Fibroblast of villous mesenchyme (primary cell): ENCODE data around the gene EML1. TPM values are rescaled to one million over a fixed set of nuclear protein-coding genes. Genes with fewer than 3 reads are reported as not detected.
A peak's percentile ranks its signal among the peaks of the same experiment; 100 is the strongest.

Source experiments
- DNase-seq: peaks from one replicate; pipeline ENCODE4 v3.0.0-alpha.2; 2010; ENCODE audit warnings: low read depth
- H3K4me3 ChIP-seq: 2 replicates; pipeline ENCODE4 v1.5.1; 2011; ENCODE audit warnings: low read depth, mild to moderate bottlenecking, low read length
- total RNA-seq: library from RNA; depleted of rRNA; stranded (reverse); fragments of >200 nt; gene quantifications from 2 replicates; pipeline ENCODE4 v1.2.3, GENCODE V29; 2012
- TF ChIP-seq, protein P1 (sequence below): IDR thresholded peaks from 2 replicates; pipeline ENCODE4 v1.5.1; 2012; ENCODE audit warnings: low read depth, mild to moderate bottlenecking, low read length; ENCODE audit not compliant: insufficient read depth

The EML1 gene
- total RNA-seq, 1 donor = 34.5 TPM

DNA sequence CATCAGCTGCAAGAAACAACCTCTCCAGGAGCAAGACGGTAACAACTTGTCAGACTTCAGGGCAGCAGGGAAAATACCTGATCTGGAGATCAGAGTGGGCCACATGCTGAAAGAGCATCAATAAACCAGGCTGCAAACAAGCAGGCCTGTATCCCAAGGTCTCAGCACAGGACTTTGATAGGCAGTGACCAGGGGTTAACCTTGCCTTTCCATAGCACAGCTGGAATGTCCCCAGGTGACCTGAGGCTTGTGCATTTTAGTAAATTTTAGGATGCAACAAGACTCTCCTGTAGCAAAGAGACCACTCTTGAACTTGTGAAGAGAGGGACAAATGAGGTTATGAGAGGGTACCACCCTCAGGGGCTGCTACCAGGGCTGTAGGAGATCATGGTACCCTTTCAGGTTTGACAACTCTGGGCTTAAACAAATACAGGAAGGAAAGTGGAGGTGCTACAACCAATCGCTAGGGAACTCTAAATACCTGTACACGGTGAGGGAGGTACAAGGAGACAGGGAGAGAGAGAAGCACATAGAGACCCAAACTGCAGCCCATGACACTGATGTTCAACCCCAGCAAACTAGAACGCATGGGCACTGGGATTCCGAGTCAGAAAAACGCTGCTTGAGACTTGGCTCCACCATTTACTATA is 176.6 kb downstream of the EML1 start:
- no peak for DNase-seq
- no peak overlapping the region for H3K4me3 ChIP-seq
- TF ChIP-seq, protein P1, sequence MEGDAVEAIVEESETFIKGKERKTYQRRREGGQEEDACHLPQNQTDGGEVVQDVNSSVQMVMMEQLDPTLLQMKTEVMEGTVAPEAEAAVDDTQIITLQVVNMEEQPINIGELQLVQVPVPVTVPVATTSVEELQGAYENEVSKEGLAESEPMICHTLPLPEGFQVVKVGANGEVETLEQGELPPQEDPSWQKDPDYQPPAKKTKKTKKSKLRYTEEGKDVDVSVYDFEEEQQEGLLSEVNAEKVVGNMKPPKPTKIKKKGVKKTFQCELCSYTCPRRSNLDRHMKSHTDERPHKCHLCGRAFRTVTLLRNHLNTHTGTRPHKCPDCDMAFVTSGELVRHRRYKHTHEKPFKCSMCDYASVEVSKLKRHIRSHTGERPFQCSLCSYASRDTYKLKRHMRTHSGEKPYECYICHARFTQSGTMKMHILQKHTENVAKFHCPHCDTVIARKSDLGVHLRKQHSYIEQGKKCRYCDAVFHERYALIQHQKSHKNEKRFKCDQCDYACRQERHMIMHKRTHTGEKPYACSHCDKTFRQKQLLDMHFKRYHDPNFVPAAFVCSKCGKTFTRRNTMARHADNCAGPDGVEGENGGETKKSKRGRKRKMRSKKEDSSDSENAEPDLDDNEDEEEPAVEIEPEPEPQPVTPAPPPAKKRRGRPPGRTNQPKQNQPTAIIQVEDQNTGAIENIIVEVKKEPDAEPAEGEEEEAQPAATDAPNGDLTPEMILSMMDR = no peak

DNA sequence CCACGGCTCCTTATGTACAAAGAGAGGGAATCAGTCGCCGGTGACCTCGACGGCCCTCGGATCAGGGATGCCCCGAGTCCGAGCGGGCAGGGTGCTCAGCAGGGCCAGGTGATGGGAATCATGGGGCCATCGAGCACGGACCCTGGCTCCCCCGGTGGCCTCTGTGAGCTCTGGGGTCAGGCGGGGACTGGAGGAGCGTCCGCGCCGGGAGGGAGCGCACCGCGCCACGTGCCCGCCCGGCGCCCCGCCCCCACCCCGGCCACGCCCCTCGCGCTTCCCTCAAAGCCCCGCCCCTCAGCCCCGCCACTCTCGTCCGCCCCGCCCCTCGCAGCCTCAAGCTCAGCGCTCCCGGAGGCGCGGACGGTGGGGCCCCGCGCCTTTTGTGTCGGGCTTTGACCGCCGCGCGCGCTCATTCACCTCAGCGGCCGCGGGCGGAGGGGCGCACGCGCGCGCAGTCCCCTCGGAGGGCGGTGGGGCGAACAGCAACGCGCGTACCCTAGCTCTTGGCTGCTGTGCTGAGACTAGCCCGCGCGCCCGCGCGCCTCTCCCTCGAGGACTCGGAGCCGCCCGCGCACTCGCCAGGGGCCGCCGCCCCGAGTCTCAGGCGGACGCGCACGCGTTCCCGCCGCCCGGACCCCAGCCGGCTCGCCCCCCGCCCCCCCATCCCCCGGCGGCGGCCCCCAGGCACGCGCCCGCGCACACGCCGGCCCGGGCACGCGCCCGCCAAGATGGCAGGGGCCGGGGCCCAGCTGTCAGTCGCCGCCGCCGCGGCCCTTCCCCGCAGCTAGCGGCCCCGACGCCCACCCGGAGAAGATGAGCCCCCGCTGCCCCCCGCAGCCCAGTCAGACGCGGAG is 178.1 kb downstream of the EML1 start:
- DNase-seq = peak; percentile 68
- TF ChIP-seq, protein P1 = no peak
- peak overlapping the region; percentile 78 for H3K4me3 ChIP-seq

DNA sequence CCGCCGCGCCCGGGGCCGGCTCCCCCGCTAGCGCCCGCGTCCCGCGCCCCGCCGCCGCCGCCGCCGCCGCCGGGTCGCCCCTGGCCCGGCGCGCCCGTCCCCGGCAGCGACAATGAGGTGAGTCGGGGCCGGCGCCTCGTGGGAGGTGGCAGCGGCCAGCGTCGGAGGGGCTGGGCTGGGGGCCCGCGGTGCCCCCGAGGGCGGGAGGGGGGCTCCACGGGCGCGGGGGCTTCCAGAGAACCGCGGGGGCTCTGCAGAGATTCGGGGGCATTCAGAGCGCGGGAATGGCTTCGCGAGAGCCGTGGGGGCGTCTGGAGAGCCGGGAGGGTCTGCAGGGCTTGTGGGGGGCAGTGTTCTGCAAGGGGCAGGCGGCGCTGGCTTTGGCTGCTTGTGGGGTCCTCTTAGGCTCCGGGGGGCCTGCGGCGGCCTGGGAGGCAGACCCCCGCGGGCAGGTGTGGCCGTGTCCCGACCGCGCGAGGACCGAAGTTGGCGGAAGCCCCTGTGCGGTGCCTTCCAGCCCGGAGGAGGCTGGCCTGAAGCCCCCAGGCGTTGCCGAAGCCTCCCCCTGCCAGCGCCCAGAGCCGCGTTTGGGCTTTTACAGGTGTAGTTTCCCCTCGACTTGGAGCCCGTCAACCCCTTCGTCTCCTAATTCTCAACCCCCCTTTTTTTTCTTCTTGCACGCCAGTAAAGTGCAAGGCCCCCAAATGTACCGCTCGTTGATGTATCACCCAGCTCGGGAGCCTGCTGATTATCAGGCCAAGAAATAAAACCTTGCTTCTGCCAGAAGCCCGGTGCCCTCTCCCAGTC is 178.9 kb downstream of the EML1 start:
- peak overlapping the region; percentile 78 for H3K4me3 ChIP-seq
- TF ChIP-seq, protein P1 = no peak
- DNase-seq = no peak

DNA sequence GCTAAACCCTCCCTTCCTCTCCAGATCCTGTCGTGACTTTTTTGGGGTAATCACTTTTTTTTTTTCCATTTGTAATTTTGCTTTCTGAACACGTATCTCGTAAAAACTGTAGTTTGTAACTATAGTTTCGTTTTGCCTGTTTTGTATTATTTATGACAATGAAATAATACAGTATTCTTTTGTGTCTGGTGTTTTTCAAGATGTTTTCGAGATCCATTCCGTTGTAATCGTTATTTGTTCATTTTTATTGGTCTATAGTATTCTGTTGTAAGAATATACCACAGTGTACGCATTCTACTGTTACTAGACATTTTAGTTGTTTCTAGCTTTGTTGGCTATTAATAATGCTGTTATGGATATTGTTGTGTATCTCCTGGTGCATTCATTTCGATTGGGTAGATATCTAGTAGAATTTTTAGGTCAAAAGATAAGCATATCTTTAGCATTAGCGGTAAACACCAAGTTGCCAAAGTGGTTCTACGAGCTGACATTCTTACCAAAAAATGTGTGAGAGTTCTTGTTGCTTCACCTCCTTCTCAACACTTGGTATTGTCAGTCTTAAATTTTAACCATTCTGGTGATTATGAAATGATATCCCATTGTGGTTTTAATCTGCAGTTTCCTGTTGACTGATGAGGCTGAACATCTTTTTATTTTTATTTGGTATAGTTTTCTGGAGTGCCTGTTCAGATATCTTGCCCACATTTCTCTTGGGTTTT is 179.7 kb downstream of the EML1 start:
- TF ChIP-seq, protein P1 = no peak
- peak overlapping the region; percentile 78 for H3K4me3 ChIP-seq
- no peak for DNase-seq

DNA sequence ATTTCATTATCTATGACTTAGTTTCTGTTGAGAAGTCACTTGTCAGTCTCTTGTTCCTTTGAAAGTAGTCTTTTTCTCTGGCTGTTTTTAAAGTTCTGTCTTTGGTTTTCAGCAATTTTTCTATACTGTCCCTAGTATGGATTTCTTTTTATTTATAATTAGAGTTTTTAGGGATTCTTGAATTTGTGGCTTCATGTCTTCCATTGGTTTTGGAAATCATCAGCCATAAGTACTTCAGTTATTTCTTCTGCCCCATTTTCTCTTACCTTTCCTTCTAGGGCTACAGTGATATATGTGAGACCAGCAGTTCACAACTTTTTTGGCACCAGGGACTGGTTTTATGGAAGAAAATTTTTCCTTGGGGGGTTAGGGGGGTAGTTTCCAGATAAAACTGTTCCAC is 182.0 kb downstream of the EML1 start:
- no peak overlapping the region for H3K4me3 ChIP-seq
- TF ChIP-seq, protein P1 = no peak
- no peak for DNase-seq

DNA sequence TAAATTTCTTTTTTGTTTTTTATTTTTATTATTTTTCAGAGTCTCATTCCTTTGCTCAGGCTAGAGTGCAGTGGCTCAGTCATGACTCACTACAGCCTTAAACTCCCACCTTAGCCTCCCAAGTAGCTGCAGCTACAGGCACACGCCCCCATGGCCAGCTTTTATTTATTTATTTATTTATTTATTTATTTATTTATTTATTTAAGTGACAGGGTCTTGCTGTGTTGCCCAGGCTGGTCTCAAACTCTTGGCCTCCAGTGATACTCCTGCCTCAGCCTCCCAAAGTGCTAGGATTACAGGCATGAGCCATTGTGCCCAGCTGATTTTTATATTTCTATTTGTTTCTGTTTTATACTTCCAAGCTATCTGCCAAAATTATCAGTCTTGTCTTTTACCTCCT is 182.8 kb downstream of the EML1 start:
- TF ChIP-seq, protein P1 = no peak
- no peak for DNase-seq
- H3K4me3 ChIP-seq = no peak overlapping the region
